Measurements from ENCODE around the gene CCNQ.

- TF ChIP-seq POLR2A (IDR thresholded peaks at IDR 0.05; ENCODE audit: extremely low read depth, insufficient read length), result no peak
- no peak for TF ChIP-seq CTCF (IDR thresholded peaks at IDR 0.05; ENCODE audit: low read depth, low read length)
These were observed 30.4 kb downstream of the CCNQ start for GRCh38 chrX:153568451-153569011.

All from NB4 (cell line).